Measurements from ENCODE around the gene NHSL1.
A peak's percentile ranks its signal among the peaks of the same experiment; 100 is the strongest.

Gene NHSL1

GRCh38 chr6:138494312-138494711, 5.0 kb downstream of the NHSL1 start:
- no peak for DNase-seq

- peak; percentile 90 for DNase-seq
Observed at GRCh38 chr6:138493413-138493812, 5.9 kb downstream of the NHSL1 start.

DNA sequence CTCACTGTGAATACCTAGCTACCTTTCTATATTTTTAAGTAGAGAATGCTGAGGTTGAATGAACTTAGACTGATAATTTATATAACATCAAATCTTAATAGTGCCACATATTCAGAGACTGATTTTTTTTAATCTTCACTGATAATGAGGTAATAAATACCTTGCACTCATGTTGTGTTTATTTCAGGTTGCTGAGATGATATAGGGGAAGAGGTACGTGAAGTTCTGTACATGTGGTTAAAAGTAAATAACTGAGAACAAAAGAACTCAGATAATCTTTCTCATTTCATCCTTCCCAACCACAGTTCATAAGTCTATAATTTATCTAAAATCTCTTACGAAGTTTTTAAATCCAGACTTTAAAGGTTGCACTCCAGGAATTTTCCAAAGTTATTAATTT, 6.4 kb downstream of the NHSL1 start:
- DNase-seq: no peak

GRCh38 chr6:138492113-138492512, 7.2 kb downstream of the NHSL1 start:
- DNase-seq: no peak

DNA sequence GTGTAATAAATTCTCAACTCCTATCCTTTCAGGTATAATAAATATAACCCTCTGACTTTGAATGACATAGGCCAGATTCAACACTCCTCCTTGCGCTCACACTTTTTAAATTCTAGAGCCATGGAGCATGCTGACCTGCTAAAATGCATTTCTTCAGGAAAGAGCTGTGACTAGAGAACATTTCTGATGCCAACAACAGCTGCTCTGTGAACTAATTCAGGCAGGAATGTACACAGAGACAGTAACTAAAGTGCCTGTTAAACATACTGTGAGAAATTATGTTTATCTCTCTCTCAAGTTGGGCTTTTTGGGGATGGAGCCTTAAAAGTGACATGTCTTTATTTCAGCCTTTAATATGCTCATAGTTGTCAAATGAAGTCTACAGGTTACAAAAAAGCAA, 8.3 kb downstream of the NHSL1 start:
- no peak for DNase-seq

DNA sequence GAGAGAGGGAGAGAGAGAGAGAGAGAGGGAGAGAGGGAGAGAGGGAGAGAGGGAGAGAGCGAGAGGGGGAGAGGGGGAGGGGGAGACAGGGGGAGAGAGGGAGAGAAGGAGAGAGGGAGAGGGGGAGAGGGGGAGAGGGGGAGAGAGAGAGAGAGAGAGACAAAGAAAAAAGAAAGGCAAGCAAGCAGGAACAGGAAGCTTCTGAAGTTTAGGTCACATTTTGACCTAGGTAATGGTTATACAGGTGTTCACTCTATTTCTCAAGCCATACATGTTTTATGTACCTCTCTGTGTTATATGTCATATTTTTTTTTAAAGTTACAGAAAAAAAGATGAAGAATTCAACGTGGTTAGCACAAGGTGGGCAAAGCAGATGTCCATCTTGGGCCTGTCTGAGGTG, 9.4 kb downstream of the NHSL1 start:
- DNase-seq: no peak

DNA sequence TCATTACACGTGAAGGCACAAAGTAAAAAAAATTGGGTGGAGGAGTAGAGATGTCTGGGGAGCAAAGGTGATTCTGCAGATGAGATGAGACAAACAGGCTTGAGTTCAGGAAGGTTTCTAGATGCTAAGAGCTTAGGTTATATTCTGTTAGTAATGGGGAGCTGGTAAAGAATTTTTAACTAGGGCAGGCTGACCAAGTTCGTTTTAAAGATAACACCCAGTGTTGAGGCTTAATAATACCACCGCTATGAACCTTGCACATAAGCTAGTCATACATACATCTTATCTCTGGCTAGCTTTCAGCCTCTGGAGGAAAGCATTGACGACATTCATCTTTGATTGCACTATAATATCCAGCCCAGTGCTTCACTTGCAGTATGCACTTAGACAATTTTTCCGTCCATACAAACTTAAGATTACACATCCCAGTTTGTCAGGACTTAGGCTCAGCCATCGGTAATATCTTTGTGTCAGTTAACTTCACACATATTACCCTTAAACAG, 12.1 kb downstream of the NHSL1 start:
- no peak for DNase-seq

DNA sequence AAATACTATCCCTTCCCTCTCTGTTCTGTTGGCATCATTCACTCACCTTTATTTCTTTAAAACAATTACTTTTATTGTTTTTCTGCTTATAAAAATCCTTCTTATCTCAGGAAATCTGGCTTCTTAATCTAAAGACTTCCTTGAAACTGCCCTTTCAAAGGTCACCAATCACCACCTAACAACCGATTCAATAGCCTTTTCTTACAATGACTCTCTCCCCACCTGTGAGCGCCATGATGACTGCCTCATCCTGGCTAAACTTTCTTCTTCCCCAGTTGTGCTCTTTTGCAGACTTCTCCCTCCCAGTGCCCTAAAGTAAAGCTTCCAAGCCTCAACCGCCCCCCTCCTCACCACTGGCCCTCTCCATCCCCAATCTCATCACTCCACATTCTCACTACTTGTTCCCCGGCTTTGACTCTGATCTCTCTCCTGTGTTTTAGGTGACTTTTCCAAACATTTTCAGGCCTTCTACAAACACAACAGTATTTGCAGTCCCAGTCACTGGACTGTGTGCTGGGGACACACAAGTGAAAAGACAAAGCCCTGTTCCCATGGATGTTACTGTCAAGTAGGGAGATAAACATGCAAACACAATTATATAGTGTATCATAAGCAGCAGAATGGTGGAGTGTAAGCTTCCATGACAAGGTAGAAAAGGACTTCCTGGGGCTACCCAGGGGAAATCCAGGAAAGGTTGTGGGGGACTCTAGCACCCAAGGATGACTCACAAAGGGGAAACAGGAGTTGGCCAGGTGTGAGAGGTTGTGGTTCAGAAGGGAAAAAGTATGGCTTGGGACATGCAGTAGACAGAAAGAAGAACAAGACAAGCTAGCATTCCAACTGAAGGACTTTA, 12.8 kb downstream of the NHSL1 start:
- no peak for DNase-seq

GRCh38 chr6:138485586-138486248, 13.6 kb downstream of the NHSL1 start:
- DNase-seq: no peak

- DNase-seq: no peak
Observed at GRCh38 chr6:138485005-138485545, 14.2 kb downstream of the NHSL1 start.

- DNase-seq: no peak
Observed at GRCh38 chr6:138484018-138484731, 15.1 kb downstream of the NHSL1 start.

GRCh38 chr6:138482816-138483215, 16.5 kb downstream of the NHSL1 start:
- DNase-seq: no peak

DNA sequence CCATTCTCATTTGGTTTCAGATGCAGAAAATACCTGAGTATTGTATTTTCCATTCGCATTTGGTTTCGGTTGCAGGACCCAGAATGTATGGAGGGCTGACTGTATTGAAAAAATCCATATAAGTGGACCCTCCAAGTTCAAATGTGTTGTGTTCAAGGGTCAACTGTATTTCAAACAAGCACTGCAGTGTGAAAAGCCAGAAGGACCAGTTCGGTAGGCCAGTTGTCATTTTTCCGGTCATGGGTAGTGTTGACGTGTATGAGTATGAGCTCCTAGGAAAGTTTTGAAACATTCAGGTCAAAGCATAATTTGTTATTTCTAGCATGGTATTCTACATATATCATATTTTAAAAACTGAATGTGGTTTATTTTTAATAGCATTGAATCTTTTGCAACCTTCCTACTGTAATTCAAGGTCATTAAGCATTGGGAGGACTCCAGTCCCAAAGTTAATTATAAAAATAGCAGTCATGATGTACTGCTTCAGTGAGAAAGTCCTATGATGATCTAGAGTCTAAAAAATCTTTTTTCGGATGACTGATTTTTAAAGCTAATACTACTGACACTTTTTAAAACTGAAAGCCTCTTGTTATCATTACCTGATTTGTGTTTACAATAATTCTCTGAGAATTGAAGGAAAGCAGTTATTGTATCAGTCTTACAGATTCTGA, 18.9 kb downstream of the NHSL1 start:
- DNase-seq: no peak

- no peak for DNase-seq
Observed at GRCh38 chr6:138477913-138478539, 21.3 kb downstream of the NHSL1 start.

- DNase-seq: no peak
Observed at GRCh38 chr6:138476116-138476515, 23.2 kb downstream of the NHSL1 start.

DNA sequence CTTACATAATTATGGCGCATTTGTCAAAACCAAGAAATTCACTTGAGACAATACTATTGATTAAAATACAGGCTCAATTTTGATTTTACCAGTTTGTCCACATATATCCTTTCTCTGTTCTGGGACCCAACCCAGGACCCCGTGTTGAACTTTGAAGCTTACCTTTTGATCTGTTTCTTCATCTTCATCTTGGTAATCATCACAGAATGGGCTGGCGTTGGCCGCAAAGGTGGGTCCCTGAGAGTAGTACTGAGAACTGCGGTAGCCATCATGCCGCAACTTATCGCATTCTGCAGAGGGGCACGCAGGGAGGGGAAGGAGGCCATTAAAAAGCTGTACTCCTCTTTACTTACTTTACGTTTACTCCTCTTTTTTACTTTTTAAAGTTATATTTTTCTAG, 26.1 kb downstream of the NHSL1 start:
- no peak for DNase-seq

GRCh38 chr6:138468320-138469015, 30.8 kb downstream of the NHSL1 start:
- no peak for DNase-seq

- DNase-seq: no peak
Observed at GRCh38 chr6:138467901-138468300, 31.4 kb downstream of the NHSL1 start.

DNA sequence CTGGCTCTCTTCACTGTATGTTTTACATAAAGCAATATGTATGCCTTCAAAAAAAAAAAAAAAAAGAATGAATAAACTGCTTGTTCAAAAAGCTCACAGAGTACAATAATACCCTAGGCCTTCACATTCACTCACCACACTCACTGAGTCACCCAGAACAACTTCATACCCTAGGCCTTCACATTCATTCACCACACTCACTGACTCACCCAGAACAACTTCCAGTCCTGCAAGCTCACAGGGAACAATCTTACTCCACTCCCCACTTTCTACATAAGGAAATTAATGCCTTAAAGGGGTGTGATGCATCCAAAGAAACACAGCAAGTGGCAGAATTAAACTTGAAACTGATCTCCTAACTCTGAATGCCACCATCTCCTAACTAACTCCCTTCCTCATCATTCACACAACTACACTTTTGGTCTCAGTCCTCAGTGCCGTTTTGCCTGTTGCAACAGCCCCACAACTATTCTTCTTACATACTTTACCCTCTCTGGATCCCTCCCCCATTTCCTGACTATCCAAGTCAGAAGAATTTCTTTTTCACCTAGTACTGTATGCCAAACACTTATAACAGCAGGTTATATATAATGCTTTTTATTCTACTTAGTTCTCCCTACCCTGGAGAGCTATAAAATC, 34.2 kb downstream of the NHSL1 start:
- peak; percentile 78 for DNase-seq

GRCh38 chr6:138464085-138464484, 35.2 kb downstream of the NHSL1 start:
- DNase-seq: no peak

DNA sequence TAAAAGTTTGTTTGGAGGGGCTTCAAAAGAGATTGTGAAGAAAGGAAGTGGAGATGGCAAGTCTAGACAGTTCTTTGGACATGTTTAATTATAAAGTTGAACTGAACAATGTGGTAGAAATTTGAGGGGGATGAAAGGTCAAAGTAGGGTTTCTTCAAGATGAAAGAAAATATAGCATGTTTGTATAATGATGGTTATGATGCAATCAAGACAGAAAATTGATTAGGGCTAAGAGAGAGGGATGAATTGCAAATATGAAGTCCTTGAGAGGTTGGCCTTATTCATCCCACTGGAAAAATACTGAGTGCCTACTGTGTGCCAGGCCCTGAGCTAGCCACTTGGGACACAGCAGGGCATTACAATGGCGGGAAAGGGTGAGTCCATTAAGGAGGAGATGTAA, 37.6 kb downstream of the NHSL1 start:
- DNase-seq: no peak

Data from islet precursor cell (in vitro differentiated cells).